ENCODE data around the gene C8B.

C8B gene

DNA sequence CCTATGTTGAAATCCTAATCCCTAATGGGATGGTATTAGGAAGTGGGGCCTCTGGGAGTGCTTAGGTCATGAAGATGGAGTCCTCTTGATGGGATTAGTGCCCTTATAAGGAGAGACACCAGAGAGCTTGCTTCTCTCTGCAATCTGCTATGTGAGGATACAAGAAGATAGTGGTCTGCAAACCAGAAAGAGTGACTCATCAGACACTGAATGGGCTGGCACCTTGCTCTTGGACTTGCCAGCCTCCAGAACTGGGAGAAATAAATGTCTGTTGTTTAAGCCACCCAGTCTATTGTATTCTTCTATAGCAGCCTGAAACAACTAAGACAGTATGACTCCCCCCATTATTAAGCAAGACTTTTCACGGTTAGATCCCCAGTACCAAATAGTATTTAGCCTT is 43.3 kb downstream of the C8B start:
- Histone ChIP-seq H3K36me3 (ENCODE audit: insufficient read depth, insufficient read length, low read length) (no peaks in the 10 kb centered on the region), H3K27me3 (ENCODE audit: insufficient read depth, insufficient read length) (no peaks in the 10 kb centered on the region), H3K4me1 (ENCODE audit: insufficient read depth, insufficient read length) (no peaks in the 10 kb centered on the region), H3K9ac (ENCODE audit: insufficient read length, low read depth) (no peak overlapping the region), H3K9me3 (ENCODE audit: insufficient read depth, low read length) (no peaks in the 10 kb centered on the region), H3K4me3 (ENCODE audit: insufficient read length, low read depth) (no peak overlapping the region)
- no peak for DNase-seq (ENCODE audit: low read depth, low spot score)
- TF ChIP-seq ZNF274 (IDR thresholded peaks at IDR 0.05; ENCODE audit: low read depth, low read length): no peak
- TF ChIP-seq YY1 (IDR thresholded peaks at IDR 0.05; ENCODE audit: insufficient read depth, insufficient read length): no peak
- no peak for TF ChIP-seq SUZ12 (IDR thresholded peaks at IDR 0.05; ENCODE audit: extremely low read depth, insufficient read depth, insufficient read length)

DNA sequence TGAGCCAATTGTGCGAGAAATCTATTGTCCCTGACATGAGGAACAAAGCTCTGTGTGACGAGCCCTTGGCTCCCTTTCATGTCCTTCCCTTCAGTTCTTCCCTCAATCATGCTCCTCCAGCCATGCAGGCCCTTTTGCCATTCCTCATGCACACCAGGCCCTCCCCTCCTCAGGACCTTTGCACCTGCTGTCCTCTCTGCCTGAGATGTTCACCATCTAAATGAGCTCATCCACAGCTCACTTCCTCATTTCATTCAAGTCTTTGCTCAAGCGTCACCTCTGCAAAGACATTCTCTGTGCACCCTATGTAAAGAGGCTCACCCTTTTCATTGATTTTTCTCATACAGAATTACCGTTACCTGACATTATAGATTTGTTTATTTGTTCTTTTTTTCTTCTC is 43.7 kb downstream of the C8B start:
- Histone ChIP-seq H3K4me3 (ENCODE audit: insufficient read length, low read depth) (no peak overlapping the region), H3K9me3 (ENCODE audit: insufficient read depth, low read length) (no peaks in the 10 kb centered on the region), H3K36me3 (ENCODE audit: insufficient read depth, insufficient read length, low read length) (no peaks in the 10 kb centered on the region), H3K4me1 (ENCODE audit: insufficient read depth, insufficient read length) (no peaks in the 10 kb centered on the region), H3K9ac (ENCODE audit: insufficient read length, low read depth) (no peak overlapping the region), H3K27me3 (ENCODE audit: insufficient read depth, insufficient read length) (no peaks in the 10 kb centered on the region)
- DNase-seq (ENCODE audit: low read depth, low spot score): no peak
- no peak for TF ChIP-seq ZNF274 (IDR thresholded peaks at IDR 0.05; ENCODE audit: low read depth, low read length)
- no peak for TF ChIP-seq YY1 (IDR thresholded peaks at IDR 0.05; ENCODE audit: insufficient read depth, insufficient read length)
- no peak for TF ChIP-seq SUZ12 (IDR thresholded peaks at IDR 0.05; ENCODE audit: extremely low read depth, insufficient read depth, insufficient read length)

DNA sequence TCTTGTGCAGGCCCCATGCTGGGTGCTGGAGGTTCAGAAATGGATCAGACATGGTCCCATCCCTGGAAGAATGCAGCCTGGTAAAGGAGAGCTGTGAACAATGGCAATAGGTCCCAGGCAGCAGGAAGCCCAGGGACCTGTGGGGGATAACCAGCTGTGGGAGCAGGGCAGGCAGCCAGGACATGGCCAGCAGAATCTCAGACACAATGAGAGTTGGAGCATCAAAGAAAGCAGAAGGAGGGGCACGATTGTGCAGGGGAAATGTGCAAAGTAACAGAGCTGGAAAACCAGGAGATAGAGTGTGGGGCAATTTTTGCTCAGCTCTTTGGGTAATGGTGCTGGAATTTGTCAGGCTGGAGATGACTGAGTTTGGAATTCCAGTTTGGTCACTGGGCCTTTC is 44.3 kb downstream of the C8B start:
- H3K9ac ChIP-seq (ENCODE audit: insufficient read length, low read depth): no peak overlapping the region
- H3K27me3 ChIP-seq (ENCODE audit: insufficient read depth, insufficient read length): no peaks in the 10 kb centered on the region
- no peak for DNase-seq (ENCODE audit: low read depth, low spot score)
- H3K36me3 ChIP-seq (ENCODE audit: insufficient read depth, insufficient read length, low read length): no peaks in the 10 kb centered on the region
- H3K4me3 ChIP-seq (ENCODE audit: insufficient read length, low read depth): no peak overlapping the region
- TF ChIP-seq YY1 (IDR thresholded peaks at IDR 0.05; ENCODE audit: insufficient read depth, insufficient read length) (no peak), SUZ12 (IDR thresholded peaks at IDR 0.05; ENCODE audit: extremely low read depth, insufficient read depth, insufficient read length) (no peak), ZNF274 (IDR thresholded peaks at IDR 0.05; ENCODE audit: low read depth, low read length) (no peak)
- H3K9me3 ChIP-seq (ENCODE audit: insufficient read depth, low read length): no peaks in the 10 kb centered on the region
- no peaks in the 10 kb centered on the region for H3K4me1 ChIP-seq (ENCODE audit: insufficient read depth, insufficient read length)

DNA sequence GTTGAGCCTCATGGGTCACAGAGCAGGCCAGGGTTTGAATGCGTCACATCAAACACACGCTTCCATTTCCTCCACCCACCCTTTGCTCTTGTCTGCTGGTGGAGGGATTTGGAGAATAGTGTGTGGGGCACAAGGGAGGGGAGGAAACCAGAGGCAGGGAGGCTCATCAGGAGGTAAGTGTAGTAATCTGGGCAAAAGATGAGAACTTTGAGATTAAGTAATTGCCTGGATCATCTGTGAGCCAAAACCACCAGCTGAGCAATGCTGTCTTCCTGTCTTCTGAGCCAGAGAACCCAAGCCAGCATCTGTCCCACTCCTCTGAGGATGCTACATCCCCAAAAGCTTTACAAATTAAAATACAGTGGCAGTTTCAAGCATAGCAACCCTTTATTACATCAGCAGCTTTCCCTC is 45.2 kb downstream of the C8B start:
- no peak overlapping the region for H3K9ac ChIP-seq (ENCODE audit: insufficient read length, low read depth)
- H3K27me3 ChIP-seq (ENCODE audit: insufficient read depth, insufficient read length): no peaks in the 10 kb centered on the region
- DNase-seq (ENCODE audit: low read depth, low spot score): no peak
- no peaks in the 10 kb centered on the region for H3K4me1 ChIP-seq (ENCODE audit: insufficient read depth, insufficient read length)
- H3K9me3 ChIP-seq (ENCODE audit: insufficient read depth, low read length): no peaks in the 10 kb centered on the region
- H3K4me3 ChIP-seq (ENCODE audit: insufficient read length, low read depth): no peak overlapping the region
- H3K36me3 ChIP-seq (ENCODE audit: insufficient read depth, insufficient read length, low read length): no peaks in the 10 kb centered on the region
- no peak for TF ChIP-seq ZNF274 (IDR thresholded peaks at IDR 0.05; ENCODE audit: low read depth, low read length)
- no peak for TF ChIP-seq SUZ12 (IDR thresholded peaks at IDR 0.05; ENCODE audit: extremely low read depth, insufficient read depth, insufficient read length)
- no peak for TF ChIP-seq YY1 (IDR thresholded peaks at IDR 0.05; ENCODE audit: insufficient read depth, insufficient read length)

DNA sequence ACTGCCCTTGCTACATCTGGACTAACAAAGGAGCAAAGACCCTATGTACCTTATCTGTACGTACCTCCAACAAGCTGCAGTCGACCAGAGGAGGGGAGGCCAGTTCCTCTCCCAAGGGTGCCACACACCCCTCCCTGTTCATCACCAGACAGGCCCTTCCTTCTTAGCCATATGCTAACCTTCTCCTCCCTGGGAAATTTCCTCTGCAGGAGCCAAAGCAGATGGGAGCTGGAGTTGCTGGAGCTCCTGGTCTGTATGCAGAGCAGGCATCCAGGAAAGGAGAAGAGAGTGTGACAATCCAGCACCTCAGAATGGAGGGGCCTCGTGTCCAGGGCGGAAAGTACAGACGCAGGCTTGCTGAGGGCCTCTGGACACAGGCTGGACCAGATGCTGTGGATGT is 48.5 kb downstream of the C8B start:
- no peak for DNase-seq (ENCODE audit: low read depth, low spot score)

DNA sequence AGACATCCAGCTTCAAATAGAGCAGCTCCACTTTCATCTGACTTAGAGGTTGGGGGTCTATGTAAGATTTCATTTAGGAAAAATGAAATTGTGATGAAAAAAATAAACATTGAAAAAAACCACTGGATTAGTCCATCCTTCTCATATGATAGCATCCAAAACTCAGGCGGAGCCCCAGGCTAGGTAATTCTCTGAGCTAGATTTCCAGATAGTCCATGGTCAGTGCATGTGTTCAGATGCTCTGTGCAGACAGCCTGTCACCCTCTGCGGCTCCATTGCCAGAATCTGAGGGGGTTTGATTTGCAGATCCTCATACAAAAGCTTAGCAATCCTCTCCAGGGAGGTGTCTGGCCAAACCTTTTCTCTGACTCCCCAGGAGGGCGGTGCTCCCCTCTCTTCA is 49.2 kb downstream of the C8B start:
- H3K4me3 ChIP-seq (ENCODE audit: insufficient read length, low read depth): no peak overlapping the region

More for the DNA sequence above, 48.5 kb downstream of the C8B start:
- H3K4me3 ChIP-seq (ENCODE audit: insufficient read length, low read depth): no peak overlapping the region
- no peaks in the 10 kb centered on the region for H3K4me1 ChIP-seq (ENCODE audit: insufficient read depth, insufficient read length)
- H3K27me3 ChIP-seq (ENCODE audit: insufficient read depth, insufficient read length): no peaks in the 10 kb centered on the region
- no peaks in the 10 kb centered on the region for H3K9me3 ChIP-seq (ENCODE audit: insufficient read depth, low read length)
- TF ChIP-seq SUZ12 (IDR thresholded peaks at IDR 0.05; ENCODE audit: extremely low read depth, insufficient read depth, insufficient read length): no peak
- no peak for TF ChIP-seq ZNF274 (IDR thresholded peaks at IDR 0.05; ENCODE audit: low read depth, low read length)
- TF ChIP-seq YY1 (IDR thresholded peaks at IDR 0.05; ENCODE audit: insufficient read depth, insufficient read length): no peak
- no peaks in the 10 kb centered on the region for H3K36me3 ChIP-seq (ENCODE audit: insufficient read depth, insufficient read length, low read length)
- H3K9ac ChIP-seq (ENCODE audit: insufficient read length, low read depth): no peak overlapping the region

DNA sequence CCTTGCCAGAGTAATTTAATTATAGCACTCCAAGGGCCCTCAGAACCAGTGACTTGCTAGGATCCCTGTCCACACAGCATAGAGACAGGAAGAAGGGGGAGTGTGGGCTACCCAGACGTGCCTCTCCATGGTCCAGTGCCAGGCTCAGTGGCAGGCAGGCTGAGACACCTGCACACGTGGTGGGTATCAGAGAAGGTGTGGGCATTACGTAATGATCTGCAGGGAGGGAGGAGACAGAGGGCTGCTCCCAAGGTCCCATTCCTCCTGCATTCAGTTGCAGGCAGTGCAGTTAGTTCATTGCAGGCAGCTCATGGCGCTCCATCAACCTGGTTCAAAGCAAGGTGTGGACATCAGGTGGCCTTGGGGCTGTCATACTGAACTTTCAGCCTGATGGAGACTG is 49.9 kb downstream of the C8B start:
- DNase-seq (ENCODE audit: low read depth, low spot score): no peak

More for the DNA sequence above, 49.2 kb downstream of the C8B start:
- Histone ChIP-seq H3K9me3 (ENCODE audit: insufficient read depth, low read length) (no peaks in the 10 kb centered on the region), H3K4me1 (ENCODE audit: insufficient read depth, insufficient read length) (no peaks in the 10 kb centered on the region), H3K36me3 (ENCODE audit: insufficient read depth, insufficient read length, low read length) (no peaks in the 10 kb centered on the region), H3K9ac (ENCODE audit: insufficient read length, low read depth) (no peak overlapping the region), H3K27me3 (ENCODE audit: insufficient read depth, insufficient read length) (no peaks in the 10 kb centered on the region)
- DNase-seq (ENCODE audit: low read depth, low spot score): no peak
- TF ChIP-seq SUZ12 (IDR thresholded peaks at IDR 0.05; ENCODE audit: extremely low read depth, insufficient read depth, insufficient read length) (no peak), ZNF274 (IDR thresholded peaks at IDR 0.05; ENCODE audit: low read depth, low read length) (no peak), YY1 (IDR thresholded peaks at IDR 0.05; ENCODE audit: insufficient read depth, insufficient read length) (no peak)

More for the DNA sequence above, 49.9 kb downstream of the C8B start:
- TF ChIP-seq SUZ12 (IDR thresholded peaks at IDR 0.05; ENCODE audit: extremely low read depth, insufficient read depth, insufficient read length) (no peak), ZNF274 (IDR thresholded peaks at IDR 0.05; ENCODE audit: low read depth, low read length) (no peak), YY1 (IDR thresholded peaks at IDR 0.05; ENCODE audit: insufficient read depth, insufficient read length) (no peak)
- Histone ChIP-seq H3K9me3 (ENCODE audit: insufficient read depth, low read length) (no peaks in the 10 kb centered on the region), H3K4me1 (ENCODE audit: insufficient read depth, insufficient read length) (no peaks in the 10 kb centered on the region), H3K4me3 (ENCODE audit: insufficient read length, low read depth) (no peak overlapping the region), H3K9ac (ENCODE audit: insufficient read length, low read depth) (no peak overlapping the region), H3K36me3 (ENCODE audit: insufficient read depth, insufficient read length, low read length) (no peaks in the 10 kb centered on the region), H3K27me3 (ENCODE audit: insufficient read depth, insufficient read length) (no peaks in the 10 kb centered on the region)
